NCI-H748 treated with DMSO at 0.1 percent for 48 hours (cell line): ENCODE data around the gene SLC35D2.
"Not testable (repeated sequence)": the region's sequence is repeated elsewhere in the genome, so short reads cannot be mapped to it uniquely, and the experiment has no call there.

Source experiments
- DNase-seq: peaks from one replicate; lab custom pipeline; 2025; lab: John Stamatoyannopoulos, UW

Gene SLC35D2

GRCh38 chr9:96400132-96400910 lies 16.8 kb upstream of the SLC35D2 start:
- no peak for DNase-seq

GRCh38 chr9:96399325-96399633 lies 15.8 kb upstream of the SLC35D2 start:
- no peak for DNase-seq

GRCh38 chr9:96398582-96399324 lies 15.2 kb upstream of the SLC35D2 start:
- DNase-seq: no peak

- DNase-seq: no peak
These were observed 12.5 kb upstream of the SLC35D2 start for GRCh38 chr9:96395964-96396363.

- no peak for DNase-seq
These were observed 11.5 kb upstream of the SLC35D2 start for GRCh38 chr9:96394832-96395496.

- no peak for DNase-seq
These were observed 8.8 kb upstream of the SLC35D2 start for GRCh38 chr9:96392263-96392662.

GRCh38 chr9:96391021-96391765 lies 7.7 kb upstream of the SLC35D2 start:
- DNase-seq: no peak

GRCh38 chr9:96388144-96388543 lies 4.6 kb upstream of the SLC35D2 start:
- DNase-seq: no peak

- DNase-seq: no peak
These were observed 2.6 kb upstream of the SLC35D2 start for GRCh38 chr9:96386157-96386556.

GRCh38 chr9:96382839-96383164 lies 709 bp downstream of the SLC35D2 start:
- no peak for DNase-seq

GRCh38 chr9:96382175-96382574 lies 1.3 kb downstream of the SLC35D2 start:
- DNase-seq: no peak

- no peak for DNase-seq
These were observed 1.8 kb downstream of the SLC35D2 start for GRCh38 chr9:96381696-96382095.

- DNase-seq: no peak
These were observed 2.4 kb downstream of the SLC35D2 start for GRCh38 chr9:96381125-96381524.

GRCh38 chr9:96379461-96379860 lies 4.0 kb downstream of the SLC35D2 start:
- DNase-seq: no peak

GRCh38 chr9:96378187-96378586 lies 5.3 kb downstream of the SLC35D2 start:
- DNase-seq: no peak

- no peak for DNase-seq
These were observed 6.3 kb downstream of the SLC35D2 start for GRCh38 chr9:96376891-96377874.

- DNase-seq: not testable (repeated sequence)
These were observed 8.0 kb downstream of the SLC35D2 start for GRCh38 chr9:96375507-96375906.

GRCh38 chr9:96367943-96368342 lies 15.6 kb downstream of the SLC35D2 start:
- no peak for DNase-seq

- DNase-seq: no peak
These were observed 20.1 kb downstream of the SLC35D2 start for GRCh38 chr9:96363175-96363967.

- not testable (repeated sequence) for DNase-seq
These were observed 21.4 kb downstream of the SLC35D2 start for GRCh38 chr9:96362119-96362518.
